T-helper 1 cell treated with Interleukin-12 subunit alpha and Interleukin-12 subunit beta and Interleukin-4 antibody, amounts not matched to agents 30 ng/mL and 1 ng/mL, for 36 hours (primary cell): ENCODE data around the gene ACOX1. TPM values are rescaled to one million over a fixed set of nuclear protein-coding genes. Genes with fewer than 3 reads are reported as not detected.

Source experiments
- intact Hi-C: fragments of 100-400 bp; cut with micrococcal nuclease; formaldehyde crosslinking; loops from one replicate; pipeline ENCODE4 v1.15.1; 2024
- total RNA-seq: library from RNA; stranded (reverse); gene quantifications from 2 replicates; pipeline ENCODE4 v1.2.3, GENCODE V29; 2022

Gene ACOX1
- total RNA-seq, 1 donor from 2014 or later, result 38.1 TPM

- intact Hi-C loops, result no loop called here
Measured at GRCh38 chr17:75894049-75894733, 84.8 kb downstream of the ACOX1 start.

DNA sequence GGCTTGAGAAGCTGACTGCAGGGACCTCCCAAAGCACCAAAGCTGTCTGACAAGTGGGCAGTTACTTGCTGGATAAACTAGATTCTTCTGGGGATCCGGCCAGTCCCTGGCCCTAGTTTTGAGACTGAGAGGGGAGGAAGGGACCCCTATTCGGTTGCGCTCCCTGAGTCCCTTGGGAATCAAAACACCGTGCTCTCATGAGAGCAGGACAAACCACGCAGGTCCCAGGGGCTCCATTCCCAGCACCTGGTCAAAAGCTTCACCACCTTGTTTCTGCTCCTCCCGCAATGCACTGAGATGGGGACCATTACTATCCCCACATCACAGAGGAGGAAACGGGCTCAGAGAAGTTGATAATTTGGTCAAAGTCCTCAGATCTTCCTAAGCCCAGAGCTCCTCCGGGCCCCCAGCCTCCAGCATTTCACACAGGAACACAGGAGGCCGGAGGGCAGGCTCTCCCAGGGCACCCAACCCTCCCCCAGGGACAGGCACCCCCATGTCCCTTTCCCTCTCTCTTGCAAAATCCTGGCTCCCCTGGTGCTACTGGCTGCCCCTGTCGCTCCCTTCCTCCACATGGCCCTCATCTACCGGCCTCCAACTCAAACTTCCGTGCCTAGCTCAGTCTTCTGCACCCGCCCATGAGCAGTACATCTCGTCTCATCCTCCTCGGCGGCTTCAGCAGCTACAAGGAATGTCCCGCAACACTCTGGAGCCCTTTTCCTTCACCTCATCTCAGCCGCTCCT, 85.5 kb downstream of the ACOX1 start:
- intact Hi-C loops, result no loop called here

DNA sequence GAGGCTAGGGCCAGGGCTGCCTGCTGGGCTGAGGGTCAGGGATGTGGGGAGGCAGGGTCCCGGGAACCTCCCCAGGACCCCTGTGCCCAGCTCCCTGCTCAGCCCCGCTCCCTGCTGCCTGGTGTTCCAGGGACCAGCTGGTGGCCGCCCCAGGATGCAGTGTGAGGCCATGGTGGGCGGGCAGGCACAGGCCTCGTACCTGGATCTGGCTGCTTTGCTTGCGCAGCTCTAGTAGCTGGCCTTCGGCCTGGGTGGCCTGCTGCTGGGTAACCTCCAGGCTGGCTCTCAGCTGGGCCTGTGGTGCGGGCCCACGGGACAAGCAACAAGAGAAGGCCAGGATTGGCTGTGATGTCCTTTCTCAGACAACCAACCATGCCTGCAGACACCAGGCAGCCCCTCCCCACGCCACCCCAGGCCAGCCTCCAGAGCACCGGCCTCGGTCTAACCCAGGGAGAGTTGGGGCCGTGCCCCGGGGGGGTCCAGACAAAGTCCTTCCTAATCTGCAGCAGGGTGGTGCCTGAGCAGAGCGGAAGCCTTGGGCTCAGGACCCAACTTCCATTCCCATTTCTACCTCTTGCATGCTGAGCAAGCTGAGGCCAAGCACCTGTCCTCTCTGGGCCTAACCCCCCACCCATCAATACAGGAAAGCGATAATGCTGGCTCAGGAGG, 86.3 kb downstream of the ACOX1 start:
- intact Hi-C loops, result no loop called here

- intact Hi-C loops, result no loop called here
Measured at GRCh38 chr17:75891605-75892555, 87.1 kb downstream of the ACOX1 start.

Other genes with a start within 250 kb of the ACOX1 start
- 40.4 and 41.4 TPM in 2 replicates for gene GALK1, start 214.0 kb downstream of the ACOX1 start, total RNA-seq
- gene UNK, start 194.4 kb downstream of the ACOX1 start, total RNA-seq, result 33.0 and 33.7 TPM in 2 replicates
- gene UNC13D, start 134.8 kb downstream of the ACOX1 start, total RNA-seq, result 203 and 219 TPM in 2 replicates
- gene WBP2, start 123.8 kb downstream of the ACOX1 start, total RNA-seq, result 82.4 and 90.1 TPM in 2 replicates
- gene TRIM47, start 100.6 kb downstream of the ACOX1 start, total RNA-seq, result 26.4 and 26.5 TPM in 2 replicates
- gene TRIM65, start 82.2 kb downstream of the ACOX1 start, total RNA-seq, result 32.7 and 35.4 TPM in 2 replicates
- 104 and 105 TPM in 2 replicates for gene MRPL38, start 74.3 kb downstream of the ACOX1 start, total RNA-seq
- 21.0 and 22.2 TPM in 2 replicates for gene FBF1, start 38.1 kb downstream of the ACOX1 start, total RNA-seq
- gene TEN1, start 74 bp upstream of the ACOX1 start, total RNA-seq, result 16.6 and 16.9 TPM in 2 replicates
- gene CDK3, start 21.7 kb upstream of the ACOX1 start, total RNA-seq, result 7.6 and 7.9 TPM in 2 replicates
- gene EVPL, start 48.1 kb upstream of the ACOX1 start, total RNA-seq, result 0.02 and 0.07 TPM in 2 replicates
- 110 and 111 TPM in 2 replicates for gene SRP68, start 93.4 kb upstream of the ACOX1 start, total RNA-seq
- gene GALR2, start 95.6 kb upstream of the ACOX1 start, total RNA-seq, result 0.78 and 0.86 TPM in 2 replicates
- 1.0 TPM in 1 of 2 replicates, not detected in the other for gene ZACN, start 100.0 kb upstream of the ACOX1 start, total RNA-seq
- gene EXOC7, start 124.6 kb upstream of the ACOX1 start, total RNA-seq, result 153 TPM in 2 replicates
- 0.22 and 0.32 TPM in 2 replicates for gene FOXJ1, start 162.1 kb upstream of the ACOX1 start, total RNA-seq